Endothelial cell of umbilical vein (primary cell): ENCODE measurements around the gene NFU1. TPM values are rescaled to one million over a fixed set of nuclear protein-coding genes. Genes with fewer than 3 reads are reported as not detected.

Source experiments
- BruUV-seq: library from RNA; stranded (reverse); fragments of 400-500 nt; replicated peaks from 2 replicates; lab custom pipeline; 2021; lab: Mats Ljungman, UMichigan
- CTCF ChIA-PET: fragments of 300-600, 350-600 bp; sonication (Branson Sonifier 250); formaldehyde crosslinking; loops from one replicate; lab custom pipeline; 2021; ENCODE audit warnings: antibody characterized with exemption, inconsistent platforms; lab: Charles Lee
- POLR2A ChIA-PET: fragments of 300-600, 350-600 bp; sonication (Branson Sonifier 250); formaldehyde crosslinking; loops from one replicate; lab custom pipeline; 2021; ENCODE audit warnings: antibody characterized with exemption, inconsistent platforms; lab: Charles Lee
- DNase-seq: peaks from one replicate; pipeline ENCODE4 v3.0.0-alpha.2; 2011; ENCODE audit warnings: low read depth, low spot score
- FAIRE-seq: peaks from 2 replicates; lab custom pipeline; 2011; peaks lifted over from hg19 to GRCh38; lab: Jason Lieb, UNC
- H2AFZ ChIP-seq: 2 replicates; pipeline ENCODE4 v1.6.0; 2012; ENCODE audit warnings: low read depth, low read length, control low read depth, inconsistent platforms
- H3K27ac ChIP-seq: 2 replicates; pipeline ENCODE4 v1.5.1; 2011; ENCODE audit warnings: low read depth, mild to moderate bottlenecking, control low read depth, low read length, moderate library complexity; ENCODE audit not compliant: insufficient read depth
- H3K27me3 ChIP-seq, 2 experiments: 2 replicates each; pipeline versions ENCODE4 v1.6.0 to v1.6.1; 2011; ENCODE audit warnings: low read length in 2 of 2, mixed read lengths in 1 of 2; ENCODE audit not compliant: control insufficient read depth in 2 of 2, insufficient read depth in 2 of 2
- H3K36me3 ChIP-seq, 2 experiments: 2 replicates in 1 of 2; 3 replicates in 1 of 2; pipeline ENCODE4 v1.5.1; 2011; ENCODE audit warnings: low read length in 2 of 2, mild to moderate bottlenecking in 1 of 2, moderate library complexity in 1 of 2; ENCODE audit not compliant: control insufficient read depth in 2 of 2, insufficient read depth in 2 of 2; ENCODE audit errors: extremely low read depth in 1 of 2
- H3K4me1 ChIP-seq: 3 replicates; pipeline ENCODE4 v1.5.1; 2011; ENCODE audit warnings: mild to moderate bottlenecking, low read length; ENCODE audit not compliant: control insufficient read depth, insufficient read depth; ENCODE audit errors: extremely low read depth
- H3K4me2 ChIP-seq: 2 replicates; pipeline ENCODE4 v1.6.1; 2011; ENCODE audit warnings: low read length, control low read depth, mixed read lengths; ENCODE audit not compliant: insufficient read depth
- H3K4me3 ChIP-seq, 3 experiments: fragments of 200-600 bp in 1 of 3; sonication (generic), shearing (Covaris generic) in 1 of 3; replicated peaks in 1 of 3; 2 replicates each; pipeline ENCODE4 v1.5.1; 2011 to 2016; ENCODE audit warnings: control low read depth in 3 of 3, low read length in 3 of 3, mild to moderate bottlenecking in 2 of 3, inconsistent platforms in 1 of 3, low read depth in 1 of 3, moderate library complexity in 1 of 3; ENCODE audit not compliant: insufficient read depth in 1 of 3
- H3K79me2 ChIP-seq: 2 replicates; pipeline ENCODE4 v1.6.0; 2012; ENCODE audit warnings: low read length, inconsistent platforms; ENCODE audit not compliant: control insufficient read depth, insufficient read depth
- H3K9ac ChIP-seq: replicated peaks from 2 replicates; pipeline ENCODE3; 2011; ENCODE audit warnings: low read length, control low read depth; ENCODE audit not compliant: insufficient read depth; ENCODE audit errors: extremely low read depth
- H3K9me1 ChIP-seq: replicated peaks from 3 replicates; pipeline ENCODE4 v1.6.0; 2011; ENCODE audit warnings: mild to moderate bottlenecking, low read length; ENCODE audit not compliant: control insufficient read depth, insufficient read depth; ENCODE audit errors: extremely low read depth
- H3K9me3 ChIP-seq: replicated peaks from 2 replicates; pipeline ENCODE4 v1.5.1; 2012; ENCODE audit warnings: low read length, inconsistent platforms; ENCODE audit not compliant: control insufficient read depth, insufficient read depth
- H4K20me1 ChIP-seq: replicated peaks from 2 replicates; pipeline ENCODE3; 2011; ENCODE audit warnings: mild to moderate bottlenecking, low read length; ENCODE audit not compliant: control insufficient read depth, insufficient read depth; ENCODE audit errors: extremely low read depth
- EZH2 ChIP-seq: IDR thresholded peaks from 2 replicates; pipeline ENCODE4 v1.6.1; 2012; ENCODE audit warnings: borderline replicate concordance, low read depth, mild to moderate bottlenecking, moderate library complexity, low read length, inconsistent platforms; ENCODE audit not compliant: severe bottlenecking
- FOS ChIP-seq: IDR thresholded peaks from 2 replicates; pipeline ENCODE4 v1.6.1; 2011; ENCODE audit warnings: mild to moderate bottlenecking, low read length, moderate library complexity, borderline replicate concordance; ENCODE audit not compliant: insufficient read depth
- GATA2 ChIP-seq: IDR thresholded peaks from 2 replicates; pipeline ENCODE4 v1.7.0; 2011; ENCODE audit warnings: low read depth, mild to moderate bottlenecking, moderate library complexity, mixed read lengths, low read length; ENCODE audit not compliant: insufficient read length, insufficient read depth
- JUN ChIP-seq: IDR thresholded peaks from 2 replicates; pipeline ENCODE4 v1.6.1; 2011; ENCODE audit warnings: borderline replicate concordance, low read depth; ENCODE audit not compliant: insufficient read length, insufficient read depth
- MAX ChIP-seq: IDR thresholded peaks from 2 replicates; pipeline ENCODE4 v1.6.1; 2011; ENCODE audit not compliant: insufficient read depth, insufficient read length
- MYC ChIP-seq: IDR thresholded peaks from one replicate; pipeline ENCODE4 v1.6.1; 2011; ENCODE audit warnings: mild to moderate bottlenecking, low read depth, low read length
- POLR2A ChIP-seq: IDR thresholded peaks from 2 replicates; pipeline ENCODE4 v1.6.1; 2012; ENCODE audit warnings: low read depth, mild to moderate bottlenecking, control low read depth, low read length
- POLR2AphosphoS5 ChIP-seq: IDR thresholded peaks from 2 replicates; pipeline ENCODE4 v1.6.1; 2012; ENCODE audit warnings: low read depth, mild to moderate bottlenecking, control low read depth, low read length, moderate library complexity; ENCODE audit not compliant: insufficient read depth
- dilution Hi-C: fragments of 300-500 bp; cut with MboI; formaldehyde crosslinking; loops from one replicate; pipeline ENCODE4 v1.15.0; 2019; ENCODE audit warnings: low sequenced_read_pairs; ENCODE audit not compliant: extremely low pct_ligation_motif_present
- intact Hi-C: fragments of 100-400 bp; cut with micrococcal nuclease; formaldehyde crosslinking; loops from one replicate; pipeline ENCODE4 v1.10.0; 2022
- polyA plus RNA-seq, 4 experiments: library from polyadenylated mRNA; depleted of rRNA in 3 of 4; stranded (reverse) in 3 of 4; unstranded in 1 of 4; fragments of >200 nt; gene quantifications; 2 replicates each; pipeline versions ENCODE4 v1.2.1 to v1.2.3, GENCODE V29; 2011 to 2012; ENCODE audit warnings: missing spikeins in 1 of 4
- total RNA-seq: library from RNA; stranded (reverse); gene quantifications from 2 replicates; pipeline ENCODE4 v1.2.3, GENCODE V29; 2021
- TF ChIP-seq, protein P1 (sequence below), 2 donors: IDR thresholded peaks; 1 replicate in 1 of 2; 2 replicates in 1 of 2; pipeline ENCODE4 v1.5.1; 2011; ENCODE audit warnings: low read length in 2 of 2, mild to moderate bottlenecking in 2 of 2, moderate library complexity in 2 of 2, control low read depth in 1 of 2, inconsistent platforms in 1 of 2, low read depth in 1 of 2; ENCODE audit not compliant: insufficient read depth in 1 of 2; ENCODE audit errors: extremely low read depth in 1 of 2

NFU1 gene
- total and polyA plus RNA-seq, 2 donors (not counting 3 experiments of a cell fraction or from before 2014, with no cell fraction given), result 19.6 to 49.7 TPM

GRCh38 chr2:69375494-69376353 lies 61.5 kb downstream of the NFU1 start:
- dilution Hi-C loops (no loop called here), intact Hi-C loops (loop anchor here (1.0 to 10.0 kb wide), 2 partner anchors 139 to 339 kb away; no protein-coding TSS in a partner anchor)
- BruUV-seq, result no TSS peak
- no peak overlapping the region for H3K4me3 ChIP-seq
- H3K9me3 ChIP-seq, result no peaks in the 10 kb centered on the region
- ChIA-PET CTCF (interaction anchor here (0.6 to 3.5 kb wide), 17 partner anchors 10 to 432 kb away, joined by 3 to 31 read pairs (median 4); partner anchors contain the start of gene NFU1), POLR2A (interaction anchor here (0.5 kb wide), 1 partner anchor 268 kb away, joined by 12 read pairs; no protein-coding TSS in a partner anchor)
- H4K20me1 ChIP-seq, result no peaks in the 10 kb centered on the region
- no peaks in the 10 kb centered on the region for H3K27me3 ChIP-seq
- peak; percentile 67 for FAIRE-seq
- H3K4me2 ChIP-seq, result no peak overlapping the region
- peaks cover 4% of the 10 kb centered on the region in 2 experiments for H3K36me3 ChIP-seq
- H3K9me1 ChIP-seq, result no peaks in the 10 kb centered on the region
- TF ChIP-seq JUN, result no peak
- TF ChIP-seq, protein P1, sequence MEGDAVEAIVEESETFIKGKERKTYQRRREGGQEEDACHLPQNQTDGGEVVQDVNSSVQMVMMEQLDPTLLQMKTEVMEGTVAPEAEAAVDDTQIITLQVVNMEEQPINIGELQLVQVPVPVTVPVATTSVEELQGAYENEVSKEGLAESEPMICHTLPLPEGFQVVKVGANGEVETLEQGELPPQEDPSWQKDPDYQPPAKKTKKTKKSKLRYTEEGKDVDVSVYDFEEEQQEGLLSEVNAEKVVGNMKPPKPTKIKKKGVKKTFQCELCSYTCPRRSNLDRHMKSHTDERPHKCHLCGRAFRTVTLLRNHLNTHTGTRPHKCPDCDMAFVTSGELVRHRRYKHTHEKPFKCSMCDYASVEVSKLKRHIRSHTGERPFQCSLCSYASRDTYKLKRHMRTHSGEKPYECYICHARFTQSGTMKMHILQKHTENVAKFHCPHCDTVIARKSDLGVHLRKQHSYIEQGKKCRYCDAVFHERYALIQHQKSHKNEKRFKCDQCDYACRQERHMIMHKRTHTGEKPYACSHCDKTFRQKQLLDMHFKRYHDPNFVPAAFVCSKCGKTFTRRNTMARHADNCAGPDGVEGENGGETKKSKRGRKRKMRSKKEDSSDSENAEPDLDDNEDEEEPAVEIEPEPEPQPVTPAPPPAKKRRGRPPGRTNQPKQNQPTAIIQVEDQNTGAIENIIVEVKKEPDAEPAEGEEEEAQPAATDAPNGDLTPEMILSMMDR (IDR thresholded peaks at IDR 0.05; ENCODE audit: extremely low read depth in 1 of 2, insufficient read depth in 1 of 2, low read depth in 1 of 2, low read length in 2 of 2), result peak; percentile 39 to 47
- H3K27ac ChIP-seq, result no peak overlapping the region
- H3K79me2 ChIP-seq, result peaks cover 56% of the 10 kb centered on the region
- H2AFZ ChIP-seq, result no peak overlapping the region
- no peak overlapping the region for H3K9ac ChIP-seq
- DNase-seq, result peak; percentile 40
- no peaks in the 10 kb centered on the region for H3K4me1 ChIP-seq

GRCh38 chr2:69372767-69373166 lies 64.5 kb downstream of the NFU1 start:
- H4K20me1 ChIP-seq, result no peaks in the 10 kb centered on the region
- H3K4me2 ChIP-seq, result no peak overlapping the region
- H3K27ac ChIP-seq, result no peak overlapping the region
- peaks cover 29% of the 10 kb centered on the region for H3K79me2 ChIP-seq
- FAIRE-seq (no peak), DNase-seq (no peak)
- H3K4me1 ChIP-seq, result no peaks in the 10 kb centered on the region
- dilution Hi-C loops, result no loop called here
- H2AFZ ChIP-seq, result no peak overlapping the region
- H3K27me3 ChIP-seq, result no peaks in the 10 kb centered on the region
- H3K9me3 ChIP-seq, result no peaks in the 10 kb centered on the region
- peaks cover 17 to 18% of the 10 kb centered on the region in 2 experiments for H3K36me3 ChIP-seq
- no peak overlapping the region for H3K9ac ChIP-seq
- H3K4me3 ChIP-seq, result no peak overlapping the region
- H3K9me1 ChIP-seq, result no peaks in the 10 kb centered on the region
- BruUV-seq, result no TSS peak
- ChIA-PET CTCF (interaction anchor here (0.9 to 2.0 kb wide), 3 partner anchors 9 to 64 kb away, joined by 3 to 4 read pairs (median 3); partner anchors contain the start of gene NFU1), POLR2A (no interaction called here)
- intact Hi-C loops, result loop anchor here (10.0 kb wide), 1 partner anchor 142 kb away; no protein-coding TSS in a partner anchor
- TF ChIP-seq GATA2 (no peak), POLR2A (no peak), JUN (no peak), EZH2 (no peak), POLR2AphosphoS5 (no peak), MAX (no peak), MYC (no peak), FOS (no peak)
- TF ChIP-seq, protein P1 (IDR thresholded peaks at IDR 0.05; ENCODE audit: extremely low read depth in 1 of 2, insufficient read depth in 1 of 2, low read depth in 1 of 2, low read length in 2 of 2), result no peak
